HG03175 (cell line): ENCODE measurements around the gene RNF225.
A peak's percentile ranks its signal among the peaks of the same experiment; 100 is the strongest.
"Not testable (repeated sequence)": the region's sequence is repeated elsewhere in the genome, so short reads cannot be mapped to it uniquely, and the experiment has no call there.

Experiments
- ATAC-seq: cut with Tn5 transposase; IDR thresholded peaks from one replicate; pipeline ENCODE4 v1.9.1; 2021; ENCODE audit warnings: mild to moderate bottlenecking, moderate library complexity; ENCODE audit not compliant: unreplicated experiment

The RNF225 gene

GRCh38 chr19:58386576-58387337 lies 8.7 kb upstream of the RNF225 start, which contains the start of gene RPS5:
Gene RPS5, plus strand, starts transcription at chr19:58387269. Its CDS starts 869 bp downstream, at chr19:58388138.
- ATAC-seq, result peak; percentile 90

- no peak for ATAC-seq
These were observed 7.9 kb upstream of the RNF225 start for GRCh38 chr19:58387338-58388174.

DNA sequence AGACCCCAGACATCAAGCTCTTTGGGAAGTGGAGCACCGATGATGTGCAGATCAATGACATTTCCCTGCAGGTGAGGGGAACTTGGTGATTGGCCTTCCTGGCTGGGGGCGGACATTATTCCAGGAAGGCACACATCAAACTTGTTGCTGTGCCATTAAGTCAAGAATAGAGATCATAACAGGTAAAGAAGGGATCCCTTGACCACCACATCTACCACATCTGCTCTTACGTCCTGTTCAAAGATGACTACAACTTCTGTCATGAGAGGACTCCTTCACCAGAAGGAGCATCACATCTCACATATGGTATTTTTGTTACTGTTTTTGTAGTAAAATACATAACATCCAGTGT lies 7.3 kb upstream of the RNF225 start:
- no peak for ATAC-seq

DNA sequence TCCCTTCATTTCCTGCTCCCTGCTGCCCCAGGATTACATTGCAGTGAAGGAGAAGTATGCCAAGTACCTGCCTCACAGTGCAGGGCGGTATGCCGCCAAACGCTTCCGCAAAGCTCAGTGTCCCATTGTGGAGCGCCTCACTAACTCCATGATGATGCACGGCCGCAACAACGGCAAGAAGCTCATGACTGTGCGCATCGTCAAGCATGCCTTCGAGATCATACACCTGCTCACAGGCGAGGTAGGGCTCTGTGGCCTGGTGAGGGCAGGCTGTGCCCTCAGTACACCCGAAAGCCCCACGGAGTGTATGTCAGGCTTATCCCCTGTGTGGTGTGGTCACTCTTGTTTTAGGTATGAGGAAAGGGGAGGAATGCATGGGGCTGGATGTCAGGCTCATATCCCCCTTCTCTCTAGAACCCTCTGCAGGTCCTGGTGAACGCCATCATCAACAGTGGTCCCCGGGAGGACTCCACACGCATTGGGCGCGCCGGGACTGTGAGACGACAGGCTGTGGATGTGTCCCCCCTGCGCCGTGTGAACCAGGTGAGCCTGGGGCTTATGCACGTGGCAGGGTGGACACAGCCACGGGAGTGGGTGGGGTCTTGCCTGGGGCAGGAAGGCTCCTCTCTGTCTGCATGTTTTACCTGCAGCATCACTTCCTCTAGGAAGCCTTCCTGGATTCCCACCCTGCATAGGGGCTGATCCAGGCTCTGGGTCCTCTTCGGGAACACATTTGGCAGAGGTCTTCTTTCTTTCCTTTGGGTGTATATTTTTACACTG lies 2.3 kb upstream of the RNF225 start:
- no peak for ATAC-seq

DNA sequence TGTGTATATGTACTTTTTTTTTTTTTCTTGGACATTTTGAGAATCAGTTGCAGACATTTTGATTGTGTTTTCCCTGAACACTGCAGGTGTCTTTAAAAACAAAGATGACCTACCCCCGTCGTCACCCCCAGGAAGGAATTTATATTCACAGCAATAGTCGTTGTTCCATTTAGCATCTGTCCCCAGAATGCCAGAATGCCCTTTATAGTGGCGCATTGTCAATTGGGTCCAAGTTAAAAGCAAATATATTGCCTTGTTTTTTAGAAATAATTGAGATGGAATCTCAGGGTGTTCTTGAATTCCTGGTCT lies 1.8 kb upstream of the RNF225 start:
- ATAC-seq, result no peak

- ATAC-seq, result no peak
These were observed 636 bp upstream of the RNF225 start for GRCh38 chr19:58394821-58395219.

DNA sequence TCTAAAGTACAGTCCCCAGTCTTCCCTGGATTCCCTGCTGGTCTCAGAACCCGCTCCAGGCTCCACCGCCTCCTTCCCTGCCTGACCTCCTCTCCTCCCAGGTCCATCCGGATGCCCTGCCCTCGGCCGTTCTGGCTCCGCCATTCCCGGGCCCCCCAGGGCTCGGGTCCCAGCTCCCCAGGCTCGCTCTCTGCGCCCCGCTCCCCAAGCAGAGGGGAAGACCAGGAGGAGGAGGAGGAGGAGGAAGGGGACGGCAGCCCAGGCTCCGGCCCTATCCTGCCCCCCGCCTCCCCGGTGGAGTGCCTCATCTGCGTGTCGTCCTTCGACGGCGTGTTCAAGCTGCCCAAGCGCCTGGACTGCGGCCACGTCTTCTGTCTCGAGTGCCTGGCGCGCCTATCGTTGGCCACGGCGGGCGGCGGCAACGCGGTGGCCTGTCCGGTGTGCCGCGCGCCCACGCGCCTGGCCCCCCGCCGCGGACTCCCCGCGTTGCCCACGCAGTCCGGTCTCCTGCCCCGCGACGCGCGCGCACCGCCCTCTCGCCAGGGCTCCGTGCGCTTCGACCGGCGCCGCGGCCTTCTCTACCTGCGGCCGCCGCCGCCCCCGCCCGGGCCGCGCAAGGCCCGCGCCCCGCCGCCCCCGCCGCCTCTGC lies 647 bp downstream of the RNF225 start:
- ATAC-seq, result no peak

GRCh38 chr19:58396691-58397532 lies 1.5 kb downstream of the RNF225 start:
- ATAC-seq, result no peak

DNA sequence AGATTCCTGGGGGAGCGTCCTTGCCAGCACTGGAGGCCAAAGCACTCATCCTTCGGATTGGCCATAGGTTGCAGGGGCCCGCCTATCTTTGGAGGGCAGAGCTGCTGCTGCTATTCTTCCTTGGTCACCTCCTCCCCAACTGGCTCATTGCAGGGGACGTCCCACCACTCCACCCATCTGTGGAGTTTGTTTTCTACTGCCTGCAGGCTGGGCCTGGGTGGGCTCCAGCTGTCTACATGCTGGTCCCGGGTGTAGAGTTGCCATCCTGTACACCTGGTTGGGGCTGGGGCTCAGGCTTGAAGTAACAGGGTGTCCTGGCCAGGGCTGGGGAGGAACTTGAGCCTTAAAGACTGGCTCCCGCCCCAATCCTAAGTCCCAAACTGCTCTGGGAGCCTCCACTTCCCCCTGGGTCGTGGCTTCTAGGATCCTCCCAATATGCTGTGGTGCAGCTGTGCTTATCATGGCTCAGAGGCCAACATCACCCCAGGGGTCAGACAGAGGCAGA lies 2.1 kb downstream of the RNF225 start:
- ATAC-seq, result no peak

- no peak for ATAC-seq
These were observed 2.6 kb downstream of the RNF225 start for GRCh38 chr19:58398087-58398486.

DNA sequence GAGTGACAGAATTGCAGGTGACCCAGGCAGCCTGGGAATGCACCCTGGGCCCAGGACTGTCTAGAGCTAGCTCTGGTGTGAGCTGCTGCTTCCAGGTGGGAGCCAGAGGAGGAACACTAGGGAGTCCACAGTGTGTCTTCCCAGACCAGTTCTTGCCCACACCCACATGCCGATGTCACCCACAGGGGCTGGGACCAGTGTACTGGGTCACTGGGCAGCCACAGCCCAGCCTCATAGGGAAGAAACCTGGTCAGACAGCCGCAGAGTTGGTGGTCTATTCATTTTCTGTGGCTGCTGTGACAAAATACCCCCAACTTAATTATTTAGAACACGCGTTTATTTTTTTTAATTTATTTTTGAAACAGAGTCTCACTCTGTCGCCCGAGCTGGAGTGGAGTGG lies 3.1 kb downstream of the RNF225 start:
- no peak for ATAC-seq

GRCh38 chr19:58399903-58400302 lies 4.4 kb downstream of the RNF225 start:
- ATAC-seq, result no peak

DNA sequence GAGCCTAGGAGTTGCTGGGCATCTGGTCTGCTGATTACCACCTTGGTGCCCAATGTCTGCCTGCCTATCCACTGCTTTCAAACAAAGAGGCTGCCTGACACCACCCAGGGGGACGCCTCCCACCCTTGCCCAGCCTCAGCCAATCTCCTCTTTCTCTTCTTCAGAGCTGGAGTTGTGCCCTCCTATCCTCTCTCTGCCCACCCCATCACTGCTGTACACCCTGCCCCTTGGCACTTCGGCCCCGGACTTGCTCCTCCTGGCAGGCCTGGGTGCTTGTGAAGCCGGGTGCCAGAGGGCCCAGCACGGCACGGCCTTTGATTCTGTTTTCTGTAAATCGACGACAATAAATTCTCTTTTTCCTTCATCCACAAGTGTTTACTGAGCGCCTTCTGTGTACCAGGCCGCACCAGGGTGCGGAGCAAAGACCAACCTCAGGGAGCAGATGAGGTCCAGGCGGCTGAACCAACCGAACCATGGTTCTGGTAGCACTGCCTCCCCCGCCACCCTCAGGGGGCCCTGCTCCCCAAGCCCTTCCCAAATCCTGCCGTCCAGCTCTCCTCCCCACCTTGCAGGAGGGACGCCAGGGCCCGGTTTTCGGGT lies 5.0 kb downstream of the RNF225 start:
- ATAC-seq, result no peak

DNA sequence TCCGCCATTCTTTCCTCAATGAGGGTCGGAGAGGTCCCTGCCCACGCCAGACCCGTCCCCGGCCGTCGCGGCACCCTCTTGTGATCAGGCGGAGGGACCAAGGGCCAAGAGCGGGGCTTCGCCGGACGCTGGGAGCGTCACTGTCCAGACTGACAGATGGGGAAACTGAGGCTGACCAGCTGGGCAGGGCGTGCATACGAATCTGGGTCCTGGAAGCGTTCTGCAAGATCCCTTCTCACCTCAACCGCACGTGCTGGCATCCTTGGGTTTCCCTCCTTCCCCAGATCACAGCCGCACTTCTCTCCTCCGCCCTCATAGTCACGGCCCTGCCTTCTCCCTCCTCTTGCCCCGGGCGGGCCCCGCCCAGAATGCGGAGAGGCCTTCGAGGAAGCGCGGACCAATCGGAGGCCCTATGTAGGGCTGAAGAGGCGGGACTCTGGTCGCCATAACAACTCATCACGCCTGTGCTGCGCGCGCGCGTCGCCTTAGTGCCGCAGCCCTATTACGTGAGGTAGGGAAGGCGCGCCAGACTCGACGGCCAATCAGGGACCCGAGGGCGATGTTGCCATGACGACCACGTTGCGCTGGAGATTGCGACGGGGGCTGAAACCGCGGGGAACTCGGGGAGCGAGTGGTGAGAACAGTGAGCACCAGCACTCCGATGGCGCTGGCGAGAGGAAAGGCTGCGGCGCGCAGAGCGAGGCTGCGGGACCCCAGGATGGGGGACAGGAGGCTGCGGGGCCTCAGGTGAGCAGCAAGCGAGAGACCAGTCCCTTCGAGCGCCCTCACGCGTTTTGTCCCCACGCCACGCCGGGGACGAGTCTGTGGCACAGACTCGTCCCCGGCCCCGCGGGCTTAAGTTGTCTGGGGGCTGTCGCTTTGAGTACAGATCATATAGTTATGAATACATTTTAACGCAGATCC lies 5.7 kb downstream of the RNF225 start:
- peak; percentile 98 for ATAC-seq

GRCh38 chr19:58401840-58402421 lies 6.5 kb downstream of the RNF225 start:
- no peak for ATAC-seq

DNA sequence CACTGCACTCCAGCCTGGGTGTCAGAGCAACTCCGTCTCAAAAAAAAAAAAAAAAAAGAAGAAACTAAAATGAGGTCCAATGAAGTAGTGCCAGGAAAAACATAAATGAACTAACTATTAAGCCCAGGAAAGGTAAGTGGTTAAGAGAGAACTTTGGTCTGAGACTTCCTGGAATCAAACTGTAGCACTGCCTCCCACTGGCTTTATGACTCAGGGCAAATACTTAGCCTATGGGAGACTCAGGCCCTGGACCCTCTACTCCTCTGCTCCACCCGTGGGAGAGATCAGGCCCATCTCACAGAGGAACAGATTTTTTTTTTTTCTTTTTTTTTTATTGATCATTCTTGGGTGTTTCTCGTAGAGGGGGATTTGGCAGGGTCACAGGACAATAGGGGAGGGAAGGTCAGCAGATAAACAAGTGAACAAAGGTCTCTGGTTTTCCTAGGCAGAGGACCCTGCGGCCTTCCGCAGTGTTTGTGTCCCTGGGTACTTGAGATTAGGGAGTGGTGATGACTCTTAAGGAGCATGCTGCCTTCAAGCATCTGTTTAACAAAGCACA lies 8.5 kb downstream of the RNF225 start:
- ATAC-seq, result not testable (repeated sequence)

DNA sequence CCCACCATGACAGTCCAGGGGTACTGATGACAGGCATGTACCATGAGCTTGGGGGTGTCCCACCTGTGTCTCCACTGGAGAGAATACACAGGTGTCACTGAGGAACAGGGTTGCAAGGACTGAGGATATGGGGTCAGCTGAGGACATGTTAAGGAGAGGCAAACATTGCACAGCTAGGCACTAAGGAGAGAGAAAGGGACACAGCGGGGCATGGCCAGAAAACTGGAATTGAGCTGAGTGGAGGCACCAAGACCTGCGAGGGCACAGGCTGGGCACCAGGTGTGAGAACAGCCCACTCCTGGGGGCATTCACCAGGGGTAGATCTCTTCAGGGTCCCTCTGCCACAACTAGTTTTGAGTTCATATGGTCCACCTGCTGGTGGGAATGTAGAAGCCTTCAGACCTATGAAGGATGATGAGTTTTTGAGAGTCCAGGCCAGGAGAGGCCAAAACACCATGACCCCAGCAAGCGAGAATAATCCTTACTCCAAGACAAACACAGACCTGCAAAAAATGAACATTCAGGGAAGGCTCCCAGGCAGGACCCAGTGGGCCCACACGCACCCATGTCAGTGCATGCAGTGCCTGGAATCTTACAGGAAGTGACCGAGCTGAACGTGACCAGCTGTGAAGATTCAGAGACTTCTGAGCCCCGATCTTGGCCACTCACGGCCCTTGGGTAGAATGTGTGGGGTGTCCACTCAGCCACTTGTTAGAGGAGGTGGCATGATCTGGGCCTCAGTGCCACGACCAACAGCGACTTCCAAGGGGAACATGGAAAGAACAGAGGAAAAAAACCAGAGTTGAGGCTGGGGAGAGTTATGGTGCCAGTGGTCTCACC lies 11.6 kb downstream of the RNF225 start:
- no peak for ATAC-seq
